Measurements from ENCODE around the gene RSAD1. TPM values are rescaled to one million over a fixed set of nuclear protein-coding genes. Genes with fewer than 3 reads are reported as not detected.

The RSAD1 gene
- polyA plus RNA-seq, 3 donors: 20.6 to 40.0 (median 21.2) TPM

GRCh38 chr17:50467114-50467854, 11.4 kb upstream of the RSAD1 start:
- Histone ChIP-seq H3K9me3 (replicated peaks in 1 of 2; ENCODE audit: control insufficient read depth in 1 of 2, insufficient read depth in 1 of 2, low read length in 2 of 2) (no peaks in the 10 kb centered on the region), H3K4me3 (replicated peaks in 1 of 3; ENCODE audit: low read depth in 2 of 3, low read length in 3 of 3) (no peak overlapping the region), H2AFZ (ENCODE audit: insufficient read depth, low read depth, low read length, poor library complexity, severe bottlenecking) (no peak overlapping the region), H3K9ac (ENCODE audit: insufficient read depth, low read length, poor library complexity, severe bottlenecking) (no peak overlapping the region), H3K79me2 (ENCODE audit: insufficient read depth, low read length) (no peaks in the 10 kb centered on the region), H4K20me1 (ENCODE audit: insufficient read depth, low read length) (no peaks in the 10 kb centered on the region), H3K4me2 (replicated peaks; ENCODE audit: extremely low read depth, low read length, poor library complexity, severe bottlenecking) (no peak overlapping the region), H3K27ac (ENCODE audit: low read depth in 1 of 2, low read length in 2 of 2) (no peak overlapping the region), H3K36me3 (replicated peaks in 1 of 2; ENCODE audit: control insufficient read depth in 1 of 2, insufficient read depth in 2 of 2, low read length in 2 of 2) (no peaks in the 10 kb centered on the region), H3K27me3 (ENCODE audit: control insufficient read depth in 2 of 2, insufficient read depth in 2 of 2, low read length in 2 of 2) (peaks cover 12 to 41% of the 10 kb centered on the region in 2 donors), H3K4me1 (ENCODE audit: control insufficient read depth in 1 of 2, insufficient read depth in 2 of 2, low read length in 2 of 2) (peaks cover 5 to 10% of the 10 kb centered on the region in 2 donors)
- DNase-seq: no peak
- Mint-ChIP-seq H3K36me3 (peaks cover 0 to 3% of the 10 kb centered on the region in 2 donors), H3K9me3 (peaks cover 0 to 7% (median 2%) of the 10 kb centered on the region in 7 donors), H3K4me3 (peak overlapping the region in 1 of 2 donors; percentile 61), H3K27me3 (ENCODE audit: low read depth in 3 of 3) (peaks cover 35 to 46% (median 42%) of the 10 kb centered on the region in 3 donors), H3K4me1 (peaks cover 10% of the 10 kb centered on the region), H3K27ac (peak overlapping the region in 1 of 7 donors; percentile 14)
- intact Hi-C loops (cut with micrococcal nuclease): no loop called here
- no peak for TF ChIP-seq CTCF (IDR thresholded peaks at IDR 0.05)
- WGBS (ENCODE audit: insufficient coverage): 83% methylated on average over 6 of the region's 7 CpGs

- no peak for TF ChIP-seq CTCF (IDR thresholded peaks at IDR 0.05)
- no peaks in the 10 kb centered on the region for H4K20me1 ChIP-seq (ENCODE audit: insufficient read depth, low read length)
Measured at GRCh38 chr17:50467855-50468303, 10.8 kb upstream of the RSAD1 start.

More at GRCh38 chr17:50467855-50468303, 10.8 kb upstream of the RSAD1 start:
- Histone ChIP-seq H3K9ac (ENCODE audit: insufficient read depth, low read length, poor library complexity, severe bottlenecking) (no peak overlapping the region), H3K36me3 (replicated peaks in 1 of 2; ENCODE audit: control insufficient read depth in 1 of 2, insufficient read depth in 2 of 2, low read length in 2 of 2) (no peaks in the 10 kb centered on the region), H3K27me3 (ENCODE audit: control insufficient read depth in 2 of 2, insufficient read depth in 2 of 2, low read length in 2 of 2) (peaks cover 12 to 41% of the 10 kb centered on the region in 2 donors), H3K4me3 (replicated peaks in 1 of 3; ENCODE audit: low read depth in 2 of 3, low read length in 3 of 3) (no peak overlapping the region), H2AFZ (ENCODE audit: insufficient read depth, low read depth, low read length, poor library complexity, severe bottlenecking) (no peak overlapping the region), H3K4me1 (ENCODE audit: control insufficient read depth in 1 of 2, insufficient read depth in 2 of 2, low read length in 2 of 2) (peaks cover 5 to 10% of the 10 kb centered on the region in 2 donors), H3K9me3 (replicated peaks in 1 of 2; ENCODE audit: control insufficient read depth in 1 of 2, insufficient read depth in 1 of 2, low read length in 2 of 2) (no peaks in the 10 kb centered on the region), H3K27ac (ENCODE audit: low read depth in 1 of 2, low read length in 2 of 2) (no peak overlapping the region), H3K4me2 (replicated peaks; ENCODE audit: extremely low read depth, low read length, poor library complexity, severe bottlenecking) (no peak overlapping the region), H3K79me2 (ENCODE audit: insufficient read depth, low read length) (no peaks in the 10 kb centered on the region)
- Mint-ChIP-seq H3K4me3 (peak overlapping the region in 1 of 2 donors; percentile 85), H3K36me3 (peaks cover 0 to 8% of the 10 kb centered on the region in 2 donors), H3K4me1 (peaks cover 10% of the 10 kb centered on the region), H3K27me3 (ENCODE audit: low read depth in 3 of 3) (peaks cover 38 to 46% (median 43%) of the 10 kb centered on the region in 3 donors), H3K9me3 (peaks cover 0 to 7% (median 2%) of the 10 kb centered on the region in 7 donors), H3K27ac (peak overlapping the region in 1 of 7 donors; percentile 14)
- WGBS (ENCODE audit: insufficient coverage): 76% methylated on average over 10 of the region's 13 CpGs
- no peak for DNase-seq
- intact Hi-C loops (cut with micrococcal nuclease): no loop called here

Measured in CD14-positive monocyte (primary cell).